Prostate gland (tissue), 2 donors: ENCODE results near the gene KRTCAP3.

ENCODE experiments used
- CTCF ChIP-seq, 4 experiments: fragments of 200-600 bp in 2 of 4; fragments of 450-650 bp in 2 of 4; sonication (generic) in 2 of 4; IDR thresholded peaks; 1 replicate in 3 of 4; 2 replicates in 1 of 4; pipeline ENCODE4 v1.5.1; 2016 to 2019; ENCODE audit warnings: antibody characterized with exemption in 4 of 4, mild to moderate bottlenecking in 2 of 4, moderate library complexity in 2 of 4
- POLR2A ChIP-seq: fragments of 450-650 bp; IDR thresholded peaks from one replicate; pipeline ENCODE4 v1.6.1; 2016; ENCODE audit warnings: antibody characterized with exemption, mild to moderate bottlenecking
- POLR2AphosphoS5 ChIP-seq: sonication (generic); formaldehyde crosslinking; IDR thresholded peaks from one replicate; pipeline ENCODE4 v1.6.1; 2017; ENCODE audit warnings: antibody characterized with exemption

- TF ChIP-seq POLR2AphosphoS5: peak; percentile 96
- TF ChIP-seq CTCF (IDR thresholded peaks at IDR 0.05): no peak
- peak; percentile 39 for TF ChIP-seq POLR2A
Measured at GRCh38 chr2:27446057-27446456, 3.9 kb downstream of the KRTCAP3 start.
